ENCODE measurements around the gene STYX.
"Not testable (repeated sequence)": the region's sequence is repeated elsewhere in the genome, so short reads cannot be mapped to it uniquely, and the experiment has no call there.

The STYX gene

DNA sequence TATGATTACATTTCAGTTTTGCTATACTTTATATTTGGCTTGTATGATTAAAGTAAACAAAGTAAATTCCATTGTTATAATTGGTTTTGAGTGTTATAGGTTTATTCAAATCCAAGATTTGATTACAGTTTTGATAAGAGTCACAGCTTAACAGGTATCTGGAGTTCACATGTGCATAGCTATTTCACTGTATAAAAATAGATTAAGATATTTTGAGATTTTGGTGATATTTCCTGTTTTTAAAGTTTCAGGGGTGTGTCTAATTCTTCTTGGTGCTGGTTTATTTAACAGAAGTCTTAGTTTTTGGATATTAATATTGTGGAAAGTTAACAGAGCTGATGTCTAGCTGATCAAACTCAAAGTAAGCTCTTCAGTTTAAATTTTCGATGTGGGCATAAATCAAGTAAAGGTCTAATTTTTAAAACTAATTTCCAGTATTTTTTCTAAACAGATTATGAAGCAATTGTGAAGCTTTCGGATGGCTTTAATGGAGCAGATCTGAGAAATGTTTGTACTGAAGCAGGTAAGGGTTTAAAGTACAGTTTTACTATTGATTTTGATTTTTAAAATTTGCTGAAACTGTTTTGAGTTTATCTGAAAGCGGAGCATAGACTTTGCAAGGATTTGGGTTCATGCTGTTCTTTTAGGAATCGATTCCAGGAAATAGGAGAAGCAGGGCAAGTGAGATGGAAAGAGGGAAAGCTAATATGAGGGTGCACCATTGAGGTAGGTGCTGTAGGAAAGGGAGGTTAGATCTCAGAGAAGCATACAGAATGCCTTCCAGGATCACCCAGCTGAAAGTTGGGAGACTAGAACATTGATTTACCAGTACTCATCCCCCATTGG is 6.2 kb upstream of the STYX start:
- DNase-seq (ENCODE audit: low read depth in 2 of 2, low spot score in 1 of 2), result no peak

DNA sequence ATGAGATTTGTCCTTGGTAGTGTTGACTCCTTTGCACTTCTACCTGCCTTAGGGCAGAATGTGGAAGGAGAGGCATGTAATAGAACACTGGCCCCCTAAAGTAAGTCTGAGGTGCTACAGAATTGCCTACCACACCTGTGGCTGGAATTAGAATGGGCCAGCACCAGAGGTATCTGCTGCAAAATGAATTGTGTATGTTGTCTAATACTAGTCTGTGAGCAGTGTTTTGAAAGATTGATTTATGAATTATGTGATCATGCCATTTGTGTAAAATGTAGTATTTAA is 5.7 kb upstream of the STYX start:
- DNase-seq (ENCODE audit: low read depth in 2 of 2, low spot score in 1 of 2), result no peak

GRCh38 chr14:52727509-52727908 is 2.5 kb upstream of the STYX start:
- not testable (repeated sequence) for DNase-seq (ENCODE audit: low read depth in 2 of 2, low spot score in 1 of 2)

DNA sequence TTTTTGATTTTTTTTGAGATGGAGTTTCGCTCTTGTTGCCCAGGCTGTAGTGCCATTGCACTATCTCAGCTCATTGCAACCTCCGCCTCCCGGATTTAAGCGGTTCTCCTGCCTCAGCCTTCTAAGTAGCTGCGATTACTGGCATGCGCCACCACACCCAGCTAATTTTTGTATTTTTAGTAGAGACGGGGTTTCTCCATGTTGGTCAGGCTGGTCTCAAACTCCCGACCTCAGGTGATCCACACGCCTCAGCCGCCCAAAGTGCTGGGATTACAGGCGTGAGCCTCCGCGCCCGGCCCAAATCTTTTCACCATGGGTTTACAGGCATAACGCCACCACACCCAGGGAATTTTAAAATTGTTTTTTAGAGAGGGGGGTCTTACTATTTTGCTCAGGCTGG is 931 bp upstream of the STYX start:
- DNase-seq (ENCODE audit: low read depth in 2 of 2, low spot score in 1 of 2), result not testable (repeated sequence)

GRCh38 chr14:52729585-52729924 is 411 bp upstream of the STYX start:
- no peak for DNase-seq (ENCODE audit: low read depth in 2 of 2, low spot score in 1 of 2)

DNA sequence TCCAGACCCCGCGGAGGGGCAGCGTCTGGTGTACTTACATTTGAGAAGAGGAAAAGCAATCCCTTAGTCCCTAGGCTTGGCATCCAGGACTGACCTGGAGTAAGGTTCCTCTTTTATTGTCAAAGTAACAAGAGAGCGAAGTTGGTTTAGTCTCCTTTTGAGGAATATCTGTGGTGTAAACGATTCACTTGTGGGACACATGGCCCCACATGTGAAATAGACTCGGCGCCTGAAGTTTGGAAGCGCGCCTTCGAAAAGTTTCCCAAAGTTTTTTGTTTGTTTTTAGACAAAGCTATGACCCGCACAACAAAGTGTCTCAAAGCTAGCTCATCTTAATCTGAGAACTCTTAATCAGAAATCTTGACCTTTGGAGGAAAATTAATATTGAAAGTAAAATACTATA is 744 bp downstream of the STYX start:
- no peak for DNase-seq (ENCODE audit: low read depth in 2 of 2, low spot score in 1 of 2)

DNA sequence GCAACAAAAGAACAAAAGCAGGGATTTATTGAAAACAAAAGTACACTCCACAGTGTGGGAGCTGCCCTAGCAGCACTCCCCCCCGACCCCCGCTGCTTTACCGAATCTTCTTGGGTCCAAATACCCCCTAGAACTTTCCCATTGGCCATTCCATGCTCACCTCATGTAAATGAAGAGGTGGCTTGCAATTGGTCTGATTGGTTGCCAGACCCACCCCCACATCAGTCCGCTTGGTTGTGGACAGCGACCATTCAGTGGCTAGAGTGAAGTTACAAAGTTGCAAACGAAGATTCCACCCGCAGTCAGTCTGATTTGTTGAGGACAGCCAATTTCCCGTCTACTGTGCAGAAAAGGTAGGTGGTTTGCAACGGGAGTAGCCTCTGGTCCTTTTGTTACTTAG is 3.9 kb downstream of the STYX start:
- no peak for DNase-seq (ENCODE audit: low read depth in 2 of 2, low spot score in 1 of 2)

- no peak for DNase-seq (ENCODE audit: low read depth in 2 of 2, low spot score in 1 of 2)
Measured at GRCh38 chr14:52735921-52736489, 6.0 kb downstream of the STYX start.

- DNase-seq (ENCODE audit: low read depth in 2 of 2, low spot score in 1 of 2), result no peak
Measured at GRCh38 chr14:52738409-52738808, 8.4 kb downstream of the STYX start.

- DNase-seq (ENCODE audit: low read depth in 2 of 2, low spot score in 1 of 2), result no peak
Measured at GRCh38 chr14:52740751-52741150, 10.8 kb downstream of the STYX start.

- DNase-seq (ENCODE audit: low read depth in 2 of 2, low spot score in 1 of 2), result no peak
Measured at GRCh38 chr14:52741865-52742264, 11.9 kb downstream of the STYX start.

DNA sequence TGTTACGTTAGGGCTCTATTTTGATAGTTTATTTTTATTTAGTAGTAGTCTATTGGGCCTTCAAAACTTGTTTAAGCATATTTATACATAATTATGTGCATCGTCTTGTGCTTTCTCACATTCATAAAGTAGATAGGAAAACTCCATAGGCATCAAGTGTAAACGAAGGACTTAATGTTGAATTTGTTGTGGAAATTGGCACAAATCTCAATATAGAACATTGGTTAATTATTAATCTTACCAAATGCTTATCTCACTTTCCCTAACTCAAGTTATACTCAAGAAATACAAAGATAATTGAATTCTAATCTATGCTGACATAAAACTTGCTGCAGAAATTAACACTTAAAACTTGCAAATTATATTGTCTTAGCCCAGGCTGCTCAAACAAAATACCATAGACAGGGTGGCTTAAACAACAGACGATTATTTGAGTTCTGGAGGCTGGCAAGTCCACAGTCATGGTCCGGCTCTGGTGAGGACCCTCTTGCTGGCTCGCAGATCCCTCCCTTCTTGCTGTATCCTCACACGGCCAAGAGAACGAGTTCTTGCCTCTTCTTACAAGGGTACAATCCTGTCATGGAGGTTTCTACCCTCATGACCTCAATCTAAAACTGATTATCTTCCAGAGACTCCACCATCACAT is 18.8 kb downstream of the STYX start:
- no peak for DNase-seq (ENCODE audit: low read depth in 2 of 2, low spot score in 1 of 2)

DNA sequence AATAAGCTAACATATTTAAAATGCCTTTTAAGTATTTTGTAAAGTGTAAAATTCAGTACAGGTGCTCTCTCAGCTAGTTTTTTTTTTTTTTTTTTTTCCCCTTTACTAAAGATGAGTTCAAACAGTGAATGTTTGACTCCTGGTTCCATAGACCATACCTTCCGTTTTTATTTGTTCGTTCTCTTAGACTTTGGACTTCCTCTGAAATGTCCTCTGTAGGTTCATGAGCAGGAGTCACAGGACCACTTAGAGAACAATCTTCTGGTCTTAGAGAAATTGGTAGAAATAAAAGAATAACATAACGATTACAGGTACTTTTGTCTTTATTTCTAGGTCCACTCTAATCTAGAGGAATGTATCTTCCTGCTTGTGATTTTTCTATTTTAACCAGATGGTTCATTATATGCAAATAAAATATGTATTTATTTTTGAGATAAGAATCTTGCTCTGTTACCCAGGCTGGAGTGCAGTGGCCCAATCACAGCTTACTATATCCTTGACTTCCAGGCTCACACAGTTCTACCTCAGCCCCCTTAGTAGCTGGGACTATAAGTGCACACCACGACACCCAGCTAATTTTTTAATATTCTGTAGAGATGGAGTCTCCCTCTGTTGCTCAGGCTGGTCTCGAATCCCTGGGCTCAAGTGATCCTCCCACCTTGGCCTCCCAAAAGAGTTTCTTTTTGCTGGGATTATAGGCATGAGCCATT is 25.8 kb downstream of the STYX start:
- DNase-seq (ENCODE audit: low read depth in 2 of 2, low spot score in 1 of 2), result no peak

- DNase-seq (ENCODE audit: low read depth in 2 of 2, low spot score in 1 of 2), result no peak
Measured at GRCh38 chr14:52759145-52759544, 29.2 kb downstream of the STYX start.

GRCh38 chr14:52762923-52763322 is 33.0 kb downstream of the STYX start:
- not testable (repeated sequence) for DNase-seq (ENCODE audit: low read depth in 2 of 2, low spot score in 1 of 2)

GRCh38 chr14:52767058-52767833 is 37.3 kb downstream of the STYX start:
- DNase-seq (ENCODE audit: low read depth in 2 of 2, low spot score in 1 of 2), result no peak

GRCh38 chr14:52769887-52770286 is 39.9 kb downstream of the STYX start:
- DNase-seq (ENCODE audit: low read depth in 2 of 2, low spot score in 1 of 2), result no peak

- DNase-seq (ENCODE audit: low read depth in 2 of 2, low spot score in 1 of 2), result no peak
Measured at GRCh38 chr14:52776816-52777215, 46.9 kb downstream of the STYX start.

- DNase-seq (ENCODE audit: low read depth in 2 of 2, low spot score in 1 of 2), result no peak
Measured at GRCh38 chr14:52778702-52779101, 48.7 kb downstream of the STYX start.

DNA sequence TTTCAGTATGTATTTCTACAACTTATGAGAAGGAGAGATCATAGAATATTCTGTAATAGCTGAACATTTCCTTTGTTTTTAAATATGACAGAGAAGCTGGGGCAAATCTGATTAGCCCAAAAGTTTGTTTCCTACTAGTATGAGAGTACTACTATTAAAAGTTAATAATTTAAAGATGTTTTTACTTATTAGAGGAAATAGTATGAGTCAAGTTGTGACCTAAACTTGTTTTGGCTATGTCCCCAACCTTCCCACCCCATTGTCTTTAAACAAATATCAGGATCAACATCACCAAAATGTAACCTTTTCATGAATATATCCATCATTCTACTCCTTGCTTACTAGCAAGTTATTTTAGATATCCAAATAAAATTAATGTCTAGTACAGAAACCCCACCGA is 50.9 kb downstream of the STYX start:
- no peak for DNase-seq (ENCODE audit: low read depth in 2 of 2, low spot score in 1 of 2)

- no peak for DNase-seq (ENCODE audit: low read depth in 2 of 2, low spot score in 1 of 2)
Measured at GRCh38 chr14:52781629-52782028, 51.7 kb downstream of the STYX start.
